IMR-90 (cell line): Measurements from ENCODE around the gene FAM193A. TPM values are rescaled to one million over a fixed set of nuclear protein-coding genes. Genes with fewer than 3 reads are reported as not detected.
A peak's percentile ranks its signal among the peaks of the same experiment; 100 is the strongest.

Experiments
- ATAC-seq: fragments of 200-7000 bp; cut with Tn5 transposase; 2 replicates; pipeline ENCODE4 v1.9.1; 2020; ENCODE audit warnings: low read depth, mild to moderate bottlenecking, moderate library complexity
- BruUV-seq: library from RNA; stranded (reverse); fragments of 400-500 nt; replicated peaks from 2 replicates; lab custom pipeline; 2021; lab: Mats Ljungman, UMichigan
- CTCF ChIA-PET: fragments of 300-600 bp; formaldehyde crosslinking; extraction: SDS; loops from one replicate; lab custom pipeline; 2021; ENCODE audit warnings: antibody characterized with exemption; lab: Yijun Ruan, JAX
- POLR2A ChIA-PET: fragments of 300-600 bp; sonication (Branson Sonifier 250); formaldehyde crosslinking; loops from one replicate; lab custom pipeline; 2022; ENCODE audit warnings: antibody characterized with exemption; ENCODE audit not compliant: unreplicated experiment; lab: Charles Lee
- DNase-seq: peaks from one replicate; pipeline ENCODE4 v3.0.0; 2013
- H2AFZ ChIP-seq: replicated peaks from 2 replicates; pipeline ENCODE3; 2013; ENCODE audit warnings: low read length, mild to moderate bottlenecking; ENCODE audit not compliant: poor library complexity
- H2AK5ac ChIP-seq: 2 replicates; pipeline ENCODE4 v1.6.1; 2013; ENCODE audit warnings: low read depth, low read length, inconsistent platforms
- H2AK9ac ChIP-seq: replicated peaks from 2 replicates; pipeline ENCODE3; 2013; ENCODE audit warnings: mild to moderate bottlenecking, low read depth, low read length, moderate library complexity; ENCODE audit not compliant: poor library complexity
- H2BK120ac ChIP-seq: 2 replicates; pipeline ENCODE4 v1.6.1; 2013; ENCODE audit warnings: low read depth, low read length, inconsistent platforms
- H2BK15ac ChIP-seq: 3 replicates; pipeline ENCODE4 v1.6.1; 2013; ENCODE audit warnings: low read depth, low read length, inconsistent platforms
- H2BK20ac ChIP-seq: 2 replicates; pipeline ENCODE4 v1.6.1; 2013; ENCODE audit warnings: low read depth, mild to moderate bottlenecking, inconsistent platforms, low read length, moderate library complexity
- H2BK5ac ChIP-seq: 2 replicates; pipeline ENCODE4 v1.6.1; 2013; ENCODE audit warnings: mild to moderate bottlenecking, low read depth, low read length, inconsistent platforms; ENCODE audit not compliant: poor library complexity, severe bottlenecking
- H3K14ac ChIP-seq: replicated peaks from 2 replicates; pipeline ENCODE4 v1.6.1; 2013; ENCODE audit warnings: low read depth, low read length, inconsistent platforms
- H3K18ac ChIP-seq: 2 replicates; pipeline ENCODE4 v1.6.1; 2013; ENCODE audit warnings: low read depth, low read length, control low read depth
- H3K23ac ChIP-seq: 2 replicates; pipeline ENCODE4 v1.6.1; 2013; ENCODE audit warnings: low read depth, low read length, inconsistent platforms
- H3K27ac ChIP-seq: 2 replicates; pipeline ENCODE4 v1.5.1; 2013; ENCODE audit warnings: mild to moderate bottlenecking, control low read depth, low read length; ENCODE audit not compliant: insufficient read depth
- H3K27me3 ChIP-seq: 2 replicates; pipeline ENCODE4 v1.6.1; 2013; ENCODE audit warnings: low read length; ENCODE audit not compliant: control insufficient read depth, insufficient read depth
- H3K36me3 ChIP-seq: 2 replicates; pipeline ENCODE4 v1.6.1; 2013; ENCODE audit warnings: low read length, mixed read lengths; ENCODE audit not compliant: control insufficient read depth, insufficient read depth
- H3K4ac ChIP-seq: 2 replicates; pipeline ENCODE4 v1.6.1; 2013; ENCODE audit warnings: low read depth, low read length, inconsistent platforms
- H3K4me1 ChIP-seq: 2 replicates; pipeline ENCODE4 v1.6.1; 2013; ENCODE audit warnings: low read length, mixed read lengths; ENCODE audit not compliant: control insufficient read depth, insufficient read depth
- H3K4me2 ChIP-seq: 2 replicates; pipeline ENCODE4 v1.6.1; 2013; ENCODE audit warnings: low read depth, mild to moderate bottlenecking, control low read depth, low read length, moderate library complexity
- H3K4me3 ChIP-seq: 2 replicates; pipeline ENCODE4 v1.5.1; 2013; ENCODE audit warnings: low read depth, mild to moderate bottlenecking, control low read depth, low read length, moderate library complexity; ENCODE audit not compliant: insufficient read depth
- H3K56ac ChIP-seq: 2 replicates; pipeline ENCODE4 v1.6.1; 2013; ENCODE audit warnings: low read length, inconsistent platforms; ENCODE audit not compliant: insufficient read depth; ENCODE audit errors: extremely low read depth
- H3K79me1 ChIP-seq, 2 experiments: 2 replicates each; pipeline ENCODE4 v1.6.1; 2013; ENCODE audit warnings: low read length in 2 of 2, inconsistent platforms in 1 of 2, low read depth in 1 of 2
- H3K9ac ChIP-seq: 2 replicates; pipeline ENCODE4 v1.6.1; 2013; ENCODE audit warnings: low read depth, low read length, control low read depth
- H3K9me1 ChIP-seq: 2 replicates; pipeline ENCODE4 v1.6.1; 2013; ENCODE audit warnings: low read length, inconsistent platforms; ENCODE audit not compliant: insufficient read depth
- H3K9me3 ChIP-seq: 2 replicates; pipeline ENCODE4 v1.6.1; 2013; ENCODE audit warnings: low read length; ENCODE audit not compliant: control insufficient read depth, insufficient read depth
- H4K20me1 ChIP-seq: 2 replicates; pipeline ENCODE4 v1.6.1; 2013; ENCODE audit warnings: low read length, inconsistent platforms; ENCODE audit not compliant: insufficient read depth
- H4K5ac ChIP-seq: 2 replicates; pipeline ENCODE4 v1.6.1; 2013; ENCODE audit warnings: mild to moderate bottlenecking, low read depth, low read length, control low read depth
- H4K8ac ChIP-seq, 2 experiments: 2 replicates each; pipeline ENCODE4 v1.6.1; 2013; ENCODE audit warnings: low read depth in 2 of 2, low read length in 2 of 2, control low read depth in 1 of 2, inconsistent platforms in 1 of 2
- H4K91ac ChIP-seq: 2 replicates; pipeline ENCODE4 v1.6.1; 2013; ENCODE audit warnings: low read depth, low read length, inconsistent platforms; ENCODE audit not compliant: insufficient read depth
- BHLHE40 ChIP-seq: fragments of 150-350 bp; IDR thresholded peaks from 2 replicates; pipeline ENCODE4 v1.6.1; 2016; ENCODE audit warnings: mild to moderate bottlenecking, low read depth, low read length
- CEBPB ChIP-seq: IDR thresholded peaks from 2 replicates; pipeline ENCODE4 v1.6.1; 2012; ENCODE audit warnings: low read depth, low read length, improper control_type of control experiment
- CHD1 ChIP-seq: IDR thresholded peaks from 2 replicates; pipeline ENCODE4 v1.6.1; 2012; ENCODE audit warnings: low read depth, low read length, improper control_type of control experiment
- CTCF ChIP-seq: conservative IDR thresholded peaks from 2 replicates; pipeline ENCODE4 v1.5.1; 2012; ENCODE audit warnings: mild to moderate bottlenecking, low read depth, low read length, improper control_type of control experiment
- ELK1 ChIP-seq: fragments of 150-350 bp; IDR thresholded peaks from 2 replicates; pipeline ENCODE4 v1.6.1; 2016; ENCODE audit warnings: low read depth, mild to moderate bottlenecking, low read length, moderate library complexity, borderline replicate concordance
- FOS ChIP-seq: fragments of 150-350 bp; IDR thresholded peaks from 2 replicates; pipeline ENCODE4 v1.6.1; 2016; ENCODE audit warnings: low read depth, low read length
- MAFK ChIP-seq: IDR thresholded peaks from 2 replicates; pipeline ENCODE4 v1.6.1; 2012; ENCODE audit warnings: low read depth, low read length, improper control_type of control experiment
- MAZ ChIP-seq: IDR thresholded peaks from 2 replicates; pipeline ENCODE4 v1.6.1; 2012; ENCODE audit warnings: low read depth, mild to moderate bottlenecking, low read length, improper control_type of control experiment, moderate library complexity, borderline replicate concordance
- MXI1 ChIP-seq: IDR thresholded peaks from 2 replicates; pipeline ENCODE4 v1.6.1; 2012; ENCODE audit warnings: low read depth, mild to moderate bottlenecking, low read length, moderate library complexity, borderline replicate concordance
- NFE2L2 ChIP-seq: fragments of 150-350 bp; IDR thresholded peaks from 2 replicates; pipeline ENCODE4 v1.6.1; 2016; ENCODE audit warnings: low read depth, mild to moderate bottlenecking, low read length
- POLR2A ChIP-seq: IDR thresholded peaks from 2 replicates; pipeline ENCODE4 v1.6.1; 2012; ENCODE audit warnings: mild to moderate bottlenecking, low read depth, low read length
- RAD21 ChIP-seq: IDR thresholded peaks from 2 replicates; pipeline ENCODE4 v1.6.1; 2012; ENCODE audit warnings: low read length, improper control_type of control experiment
- RCOR1 ChIP-seq: IDR thresholded peaks from 2 replicates; pipeline ENCODE4 v1.6.1; 2012; ENCODE audit warnings: mild to moderate bottlenecking, low read length, improper control_type of control experiment; ENCODE audit not compliant: insufficient replicate concordance
- RFX5 ChIP-seq: IDR thresholded peaks from 2 replicates; pipeline ENCODE4 v1.8.0; 2012; ENCODE audit warnings: low read depth, mild to moderate bottlenecking, low read length, moderate library complexity
- SMC3 ChIP-seq: fragments of 150-350 bp; IDR thresholded peaks from 2 replicates; pipeline ENCODE4 v1.6.1; 2016; ENCODE audit warnings: low read depth, mild to moderate bottlenecking, antibody characterized with exemption, low read length, moderate library complexity
- USF2 ChIP-seq: fragments of 150-350 bp; IDR thresholded peaks from 2 replicates; pipeline ENCODE4 v1.6.1; 2017; ENCODE audit warnings: mild to moderate bottlenecking, antibody characterized with exemption, low read length, low read depth
- WGBS, 2 experiments: methylation state at CpG; one replicate each; pipeline versions ENCODE4 v1.1.5 to v1.1.7; 2013; ENCODE audit warnings: missing lambda C conversion rate in 2 of 2; ENCODE audit not compliant: insufficient read length in 1 of 2; ENCODE audit errors: extremely low coverage in 2 of 2; 5-methylcytosine and 5-hydroxymethylcytosine counted together
- dilution Hi-C: fragments of 300-500 bp; cut with HindIII; formaldehyde crosslinking; loops from one replicate; pipeline ENCODE4 v1.14.3; 2018; ENCODE audit warnings: low sequenced_read_pairs; ENCODE audit not compliant: unreplicated experiment
- in situ Hi-C: fragments of 300-500 bp; cut with MboI; formaldehyde crosslinking; loops from 3 replicates; pipeline ENCODE4 v1.14.3; 2019; ENCODE audit warnings: low sequenced_read_pairs, inconsistent platforms, mixed read lengths
- intact Hi-C: fragments of 100-400 bp; cut with micrococcal nuclease; formaldehyde crosslinking; loops from 2 replicates; pipeline ENCODE4 v1.10.0; 2022
- polyA plus RNA-seq, 3 experiments: library from polyadenylated mRNA; depleted of rRNA; stranded (reverse); fragments of >200 nt; gene quantifications; 2 replicates each; pipeline ENCODE4 v1.2.3, GENCODE V29; 2012; ENCODE audit warnings: low replicate concordance in 1 of 3
- total RNA-seq: library from RNA; depleted of rRNA; stranded (reverse); fragments of >200 nt; gene quantifications from 2 replicates; pipeline ENCODE4 v1.2.3, GENCODE V29; 2012

FAM193A gene
- total and polyA plus RNA-seq, 2 of the 4 experiments (the other 2 are of a cell fraction) = 6.8 to 11.0 TPM

- Histone ChIP-seq H3K56ac (no peak overlapping the region), H3K27me3 (no peaks in the 10 kb centered on the region), H3K9me1 (peaks cover 15% of the 10 kb centered on the region), H4K20me1 (peaks cover 78% of the 10 kb centered on the region), H3K4ac (no peak overlapping the region), H2AK5ac (no peak overlapping the region), H3K27ac (no peak overlapping the region), H2BK20ac (no peak overlapping the region), H2AFZ (no peak overlapping the region), H2AK9ac (no peak overlapping the region), H3K79me1 (peaks cover 16 to 66% of the 10 kb centered on the region in 2 experiments), H3K4me3 (no peak overlapping the region), H3K9ac (no peak overlapping the region), H3K14ac (peak overlapping the region; percentile 44; the same call in 1 of the 2 replicates), H2BK15ac (no peak overlapping the region), H3K18ac (no peak overlapping the region), H2BK5ac (no peak overlapping the region), H4K91ac (no peak overlapping the region), H2BK120ac (no peak overlapping the region), H3K4me2 (no peak overlapping the region), H3K9me3 (no peaks in the 10 kb centered on the region), H3K36me3 (0 out of 2 replicates have a peak, but pooled peaks cover 2% of the 10 kb centered on the region), H4K8ac (no peak overlapping the region), H3K23ac (peak overlapping the region; percentile 74; the same call in 1 of the 2 replicates), H4K5ac (no peak overlapping the region), H3K4me1 (peaks cover 4% of the 10 kb centered on the region)
- 60% methylated on average over 1 of the region's 6 CpGs; no CpG with 5 or more reads in 1 of the 2 experiments for WGBS, 2 experiments
- dilution Hi-C loops (no loop called here), intact Hi-C loops (no loop called here), in situ Hi-C loops (no loop called here)
- CTCF ChIA-PET = no interaction called here
- no TSS peak for BruUV-seq
- DNase-seq (peak; percentile 45), ATAC-seq (no peak)
- POLR2A ChIA-PET = no interaction called here
- TF ChIP-seq SMC3 (no peak), MXI1 (no peak), CTCF (no peak), NFE2L2 (no peak), MAZ (no peak), USF2 (no peak), ELK1 (no peak), RCOR1 (no peak), RAD21 (no peak), CEBPB (no peak), CHD1 (no peak), MAFK (no peak), RFX5 (no peak), FOS (no peak), POLR2A (no peak), BHLHE40 (no peak)
Observed at GRCh38 chr4:2617955-2618354, 81.5 kb downstream of the FAM193A start.
